Keratinocyte (primary cell): ENCODE data around the gene RNF141. TPM values are rescaled to one million over a fixed set of nuclear protein-coding genes. Genes with fewer than 3 reads are reported as not detected.

ENCODE experiments used
- DNase-seq: peaks from one replicate; pipeline ENCODE4 v3.0.0-alpha.2; 2011; ENCODE audit warnings: low read depth, missing footprints, low spot score
- FAIRE-seq: peaks from 2 replicates; lab custom pipeline; 2011; peaks lifted over from hg19 to GRCh38; lab: Jason Lieb, UNC
- H2AFZ ChIP-seq: 2 replicates; pipeline ENCODE4 v1.6.0; 2012; ENCODE audit warnings: low read length, control low read depth, inconsistent platforms; ENCODE audit not compliant: control insufficient read depth
- H3K27ac ChIP-seq: 2 replicates; pipeline ENCODE4 v1.5.1; 2011; ENCODE audit warnings: low read length; ENCODE audit not compliant: control insufficient read depth, insufficient read depth
- H3K27me3 ChIP-seq: 3 replicates; pipeline ENCODE4 v1.6.0; 2011; ENCODE audit warnings: low read length; ENCODE audit not compliant: control insufficient read depth, insufficient read depth; ENCODE audit errors: extremely low read depth
- H3K36me3 ChIP-seq, 2 experiments: 2 replicates in 1 of 2; 3 replicates in 1 of 2; pipeline ENCODE4 v1.5.1; 2011; ENCODE audit warnings: low read length in 2 of 2, mild to moderate bottlenecking in 1 of 2; ENCODE audit not compliant: control insufficient read depth in 2 of 2, insufficient read depth in 2 of 2; ENCODE audit errors: extremely low read depth in 1 of 2
- H3K4me1 ChIP-seq: 3 replicates; pipeline ENCODE4 v1.5.1; 2011; ENCODE audit warnings: low read length; ENCODE audit not compliant: control insufficient read depth, insufficient read depth; ENCODE audit errors: extremely low read depth
- H3K4me2 ChIP-seq: 3 replicates; pipeline ENCODE4 v1.6.0; 2011; ENCODE audit warnings: low read depth, low read length; ENCODE audit not compliant: control insufficient read depth, insufficient read depth; ENCODE audit errors: extremely low read depth
- H3K4me3 ChIP-seq, 3 experiments: fragments of 200-600 bp in 1 of 3; sonication (generic) in 1 of 3; 2 replicates in 2 of 3; 3 replicates in 1 of 3; pipeline ENCODE4 v1.5.1; 2011 to 2016; ENCODE audit warnings: low read length in 3 of 3, mild to moderate bottlenecking in 3 of 3, control low read depth in 2 of 3, inconsistent platforms in 1 of 3, low read depth in 1 of 3, mixed read lengths in 1 of 3, mixed run types in 1 of 3, moderate library complexity in 1 of 3; ENCODE audit not compliant: control insufficient read depth in 2 of 3, insufficient read depth in 2 of 3; ENCODE audit errors: extremely low read depth in 1 of 3
- H3K79me2 ChIP-seq: 2 replicates; pipeline ENCODE4 v1.6.0; 2012; ENCODE audit warnings: low read length; ENCODE audit not compliant: control insufficient read depth, insufficient read depth
- H3K9ac ChIP-seq: 3 replicates; pipeline ENCODE4 v1.6.0; 2011; ENCODE audit warnings: low read length; ENCODE audit not compliant: control insufficient read depth, insufficient read depth; ENCODE audit errors: extremely low read depth
- H3K9me1 ChIP-seq: 3 replicates; pipeline ENCODE4 v1.6.0; 2011; ENCODE audit warnings: low read length; ENCODE audit not compliant: control insufficient read depth, insufficient read depth; ENCODE audit errors: extremely low read depth
- H3K9me3 ChIP-seq: 2 replicates; pipeline ENCODE4 v1.5.1; 2012; ENCODE audit warnings: low read depth, low read length; ENCODE audit not compliant: control insufficient read depth
- H4K20me1 ChIP-seq: 3 replicates; pipeline ENCODE4 v1.6.0; 2011; ENCODE audit warnings: low read length; ENCODE audit not compliant: control insufficient read depth, insufficient read depth; ENCODE audit errors: extremely low read depth
- CTCF ChIP-seq, 3 experiments: IDR thresholded peaks in 1 of 3; conservative IDR thresholded peaks in 1 of 3; optimal IDR thresholded peaks in 1 of 3; 2 replicates in 2 of 3; 3 replicates in 1 of 3; pipeline versions ENCODE3 to v1.5.1; 2011; ENCODE audit warnings: low read length in 3 of 3, mild to moderate bottlenecking in 3 of 3, moderate library complexity in 2 of 3, control low read depth in 1 of 3, inconsistent platforms in 1 of 3; ENCODE audit not compliant: insufficient read depth in 2 of 3; ENCODE audit errors: extremely low read depth in 1 of 3
- EZH2 ChIP-seq: IDR thresholded peaks from one replicate; pipeline ENCODE4 v1.6.1; 2012; ENCODE audit warnings: inconsistent platforms, mild to moderate bottlenecking, low read length, moderate library complexity
- dilution Hi-C: fragments of 300-500 bp; cut with MboI; formaldehyde crosslinking; loops from one replicate; pipeline ENCODE4 v1.7.0; 2020; ENCODE audit warnings: low sequenced_read_pairs; ENCODE audit not compliant: extremely low pct_ligation_motif_present
- polyA plus RNA-seq, 5 experiments: library from polyadenylated mRNA; depleted of rRNA in 3 of 5; stranded (reverse) in 3 of 5; stranded (forward) in 1 of 5; unstranded in 1 of 5; fragments of >200 nt; gene quantifications; 1 replicate in 1 of 5; 2 replicates in 3 of 5; 3 replicates in 1 of 5; pipeline versions ENCODE4 v1.2.1 to v1.2.3, GENCODE V29; 2011 to 2012; ENCODE audit warnings: missing spikeins in 2 of 5, low read depth in 1 of 5, low replicate concordance in 1 of 5

The RNF141 gene
- polyA plus RNA-seq, 1 donor (not counting 4 experiments of a cell fraction or from before 2014, with no cell fraction given) = 59.1 TPM

- H4K20me1 ChIP-seq = no peaks in the 10 kb centered on the region
- no peaks in the 10 kb centered on the region for H3K9me1 ChIP-seq
- H3K4me3 ChIP-seq = no peak overlapping the region
- H3K9ac ChIP-seq = no peak overlapping the region
- dilution Hi-C loops = no loop called here
- H3K36me3 ChIP-seq = peaks cover 11 to 18% of the 10 kb centered on the region in 2 experiments
- no peak overlapping the region for H2AFZ ChIP-seq
- FAIRE-seq (no peak), DNase-seq (no peak)
- TF ChIP-seq CTCF (optimal IDR thresholded peaks at IDR 0.05 in 1 of 3, IDR thresholded peaks at IDR 0.05 in 1 of 3, conservative IDR thresholded peaks at IDR 0.05 in 1 of 3; ENCODE audit: extremely low read depth in 1 of 3, insufficient read depth in 2 of 3, low read length in 3 of 3) (no peak), EZH2 (no peak)
- H3K79me2 ChIP-seq = no peaks in the 10 kb centered on the region
- H3K9me3 ChIP-seq = no peaks in the 10 kb centered on the region
- H3K27me3 ChIP-seq = no peaks in the 10 kb centered on the region
- H3K4me2 ChIP-seq = no peak overlapping the region
- peaks cover 34% of the 10 kb centered on the region for H3K4me1 ChIP-seq
- no peak overlapping the region for H3K27ac ChIP-seq
These were observed 55.3 kb downstream of the RNF141 start for GRCh38 chr11:10485646-10486045.

GRCh38 chr11:10484461-10485180 lies 56.4 kb downstream of the RNF141 start:
- Histone ChIP-seq H3K36me3 (peaks cover 11 to 23% of the 10 kb centered on the region in 2 experiments), H2AFZ (no peak overlapping the region), H3K9me1 (no peaks in the 10 kb centered on the region), H3K27me3 (no peaks in the 10 kb centered on the region), H3K27ac (no peak overlapping the region), H4K20me1 (no peaks in the 10 kb centered on the region), H3K4me1 (peaks cover 24% of the 10 kb centered on the region), H3K4me2 (no peak overlapping the region), H3K9ac (no peak overlapping the region), H3K79me2 (no peaks in the 10 kb centered on the region), H3K4me3 (no peak overlapping the region), H3K9me3 (no peaks in the 10 kb centered on the region)
- FAIRE-seq (no peak), DNase-seq (no peak)
- TF ChIP-seq CTCF (optimal IDR thresholded peaks at IDR 0.05 in 1 of 3, IDR thresholded peaks at IDR 0.05 in 1 of 3, conservative IDR thresholded peaks at IDR 0.05 in 1 of 3; ENCODE audit: extremely low read depth in 1 of 3, insufficient read depth in 2 of 3, low read length in 3 of 3) (no peak), EZH2 (no peak)
- dilution Hi-C loops = no loop called here
